Measurements from ENCODE around the gene TOX4. TPM values are rescaled to one million over a fixed set of nuclear protein-coding genes. Genes with fewer than 3 reads are reported as not detected.

Gene TOX4
- total and polyA plus RNA-seq, 2 of the 4 experiments (the other 2 are of a cell fraction), result 26.7 to 56.6 TPM

DNA sequence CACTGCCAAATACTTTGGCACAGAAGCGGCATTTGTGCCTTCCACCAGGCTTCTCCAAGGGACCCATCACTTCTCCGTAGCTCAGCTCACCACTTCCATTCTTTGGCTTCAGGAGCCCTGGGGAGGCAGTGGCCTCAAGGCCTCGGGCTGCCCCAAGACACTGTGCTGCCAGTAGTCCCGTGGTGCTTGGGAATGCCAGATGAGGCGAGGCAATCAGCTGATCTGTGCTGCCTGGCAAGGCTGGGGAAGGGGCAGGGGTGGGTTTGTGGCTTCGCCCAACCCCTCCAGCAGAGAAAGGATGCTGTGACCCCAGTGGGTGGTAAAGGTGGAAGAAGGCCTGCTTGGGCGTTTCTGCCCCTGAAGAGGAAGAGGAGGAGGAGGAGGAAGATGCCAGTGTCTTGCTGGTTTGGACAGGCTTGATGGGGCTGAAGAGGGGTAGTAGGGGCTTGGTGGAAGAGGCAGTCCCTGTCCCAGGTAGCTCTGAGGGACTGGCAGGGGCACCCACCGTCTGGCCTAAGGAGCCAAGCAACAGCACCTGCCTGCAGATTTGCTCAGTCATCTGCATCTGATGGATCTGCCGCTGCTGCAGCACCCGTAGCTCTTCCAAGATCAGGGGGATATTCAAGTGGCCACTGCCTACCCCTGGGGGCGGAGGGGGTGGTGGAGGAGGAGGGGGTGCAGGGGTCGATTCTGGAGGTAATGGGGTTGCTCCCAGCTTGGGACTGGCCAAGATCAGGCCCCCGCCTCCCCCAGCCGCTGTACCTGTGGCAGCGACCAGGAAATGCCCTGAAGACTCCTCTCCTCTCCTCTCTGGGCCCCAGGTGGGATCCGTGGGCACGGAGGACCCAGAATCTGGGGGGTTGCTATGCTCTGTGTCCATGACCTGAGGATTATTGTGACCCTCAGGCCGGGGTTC, 47.8 kb downstream of the TOX4 start:
- Histone ChIP-seq H3K4me2 (ENCODE audit: low read depth, low read length) (peak overlapping the region; percentile 95), H3K4ac (ENCODE audit: low read depth, low read length) (peak overlapping the region; percentile 72; the same call in 1 of the 2 replicates), H3K79me1 (ENCODE audit: low read depth in 1 of 2, low read length in 2 of 2) (peaks cover 0 to 19% of the 10 kb centered on the region in 2 experiments; a peak in 2 of 4 replicates), H3K56ac (ENCODE audit: extremely low read depth, insufficient read depth, low read length) (no peak overlapping the region), H3K27me3 (ENCODE audit: control insufficient read depth, insufficient read depth, low read length) (peaks cover 3% of the 10 kb centered on the region), H3K9me1 (ENCODE audit: insufficient read depth, low read length) (peaks cover 4% of the 10 kb centered on the region), H4K91ac (ENCODE audit: insufficient read depth, low read depth, low read length) (no peak overlapping the region; the same call in 1 of the 2 replicates), H3K4me1 (ENCODE audit: control insufficient read depth, insufficient read depth, low read length) (peaks cover 4% of the 10 kb centered on the region), H3K4me3 (ENCODE audit: insufficient read depth, low read depth, low read length) (peak overlapping the region; percentile 100), H3K14ac (replicated peaks; ENCODE audit: low read depth, low read length) (peak overlapping the region; percentile 76), H4K20me1 (ENCODE audit: insufficient read depth, low read length) (no peaks in the 10 kb centered on the region; the same call in 1 of the 2 replicates), H3K9ac (ENCODE audit: low read depth, low read length) (peak overlapping the region; percentile 90), H2BK15ac (ENCODE audit: low read depth, low read length) (no peak overlapping the region), H2BK120ac (ENCODE audit: low read depth, low read length) (no peak overlapping the region; the same call in 1 of the 2 replicates), H2AFZ (replicated peaks; ENCODE audit: low read length, poor library complexity) (peak overlapping the region; percentile 96), H2AK5ac (ENCODE audit: low read depth, low read length) (peak overlapping the region; percentile 43; the same call in 1 of the 2 replicates), H4K5ac (ENCODE audit: low read depth, low read length) (no peak overlapping the region; the same call in 1 of the 2 replicates), H2BK5ac (ENCODE audit: low read depth, low read length, poor library complexity, severe bottlenecking) (no peak overlapping the region), H2BK20ac (ENCODE audit: low read depth, low read length) (no peak overlapping the region), H3K9me3 (ENCODE audit: control insufficient read depth, insufficient read depth, low read length) (no peaks in the 10 kb centered on the region), H3K27ac (ENCODE audit: insufficient read depth, low read length) (peak overlapping the region; percentile 66; the same call in 1 of the 2 replicates), H4K8ac (ENCODE audit: low read depth in 2 of 2, low read length in 2 of 2) (peak overlapping the region in 1 of 2 experiments; percentile 70; a peak in 2 of 4 replicates), H3K36me3 (ENCODE audit: control insufficient read depth, insufficient read depth, low read length) (peaks cover 15% of the 10 kb centered on the region; the same call in 1 of the 2 replicates), H2AK9ac (replicated peaks; ENCODE audit: low read depth, low read length, poor library complexity) (peak overlapping the region; percentile 93), H3K18ac (ENCODE audit: low read depth, low read length) (no peak overlapping the region; the same call in 1 of the 2 replicates), H3K23ac (ENCODE audit: low read depth, low read length) (0 out of 2 replicates have a peak overlapping the region, but pooled peaks have one; percentile 85)
- in situ Hi-C loops (cut with MboI; ENCODE audit: low sequenced_read_pairs), result no loop called here
- POLR2A ChIA-PET (ENCODE audit: unreplicated experiment), result no interaction called here
- no peak for ATAC-seq (ENCODE audit: low read depth)
- intact Hi-C loops (cut with micrococcal nuclease), result no loop called here
- dilution Hi-C loops (cut with HindIII; ENCODE audit: low sequenced_read_pairs, unreplicated experiment), result no loop called here
- 93% methylated on average over 3 of the region's 18 CpGs; no CpG with 5 or more reads in 1 of the 2 experiments for WGBS, 2 experiments (ENCODE audit: extremely low coverage in 2 of 2, insufficient read length in 1 of 2)
- CTCF ChIA-PET, result interaction anchor here (1.4 kb wide), 1 partner anchor 32 kb away, joined by 4 read pairs; no protein-coding TSS in a partner anchor
- BruUV-seq (replicated peaks), result no TSS peak
- no peak for DNase-seq
- TF ChIP-seq MAFK (IDR thresholded peaks at IDR 0.05; ENCODE audit: low read depth, low read length) (no peak), ELK1 (IDR thresholded peaks at IDR 0.05; ENCODE audit: borderline replicate concordance, low read depth, low read length) (no peak), CEBPB (IDR thresholded peaks at IDR 0.05; ENCODE audit: low read depth, low read length) (no peak), FOS (IDR thresholded peaks at IDR 0.05; ENCODE audit: low read depth, low read length) (no peak), SMC3 (IDR thresholded peaks at IDR 0.05; ENCODE audit: low read depth, low read length) (no peak), RFX5 (IDR thresholded peaks at IDR 0.05; ENCODE audit: low read depth, low read length) (no peak), MAZ (IDR thresholded peaks at IDR 0.05; ENCODE audit: borderline replicate concordance, low read depth, low read length) (no peak), MXI1 (IDR thresholded peaks at IDR 0.05; ENCODE audit: borderline replicate concordance, low read depth, low read length) (no peak), BHLHE40 (IDR thresholded peaks at IDR 0.05; ENCODE audit: low read depth, low read length) (no peak), RCOR1 (IDR thresholded peaks at IDR 0.05; ENCODE audit: insufficient replicate concordance, low read length) (no peak)
- TF ChIP-seq, protein P1, sequence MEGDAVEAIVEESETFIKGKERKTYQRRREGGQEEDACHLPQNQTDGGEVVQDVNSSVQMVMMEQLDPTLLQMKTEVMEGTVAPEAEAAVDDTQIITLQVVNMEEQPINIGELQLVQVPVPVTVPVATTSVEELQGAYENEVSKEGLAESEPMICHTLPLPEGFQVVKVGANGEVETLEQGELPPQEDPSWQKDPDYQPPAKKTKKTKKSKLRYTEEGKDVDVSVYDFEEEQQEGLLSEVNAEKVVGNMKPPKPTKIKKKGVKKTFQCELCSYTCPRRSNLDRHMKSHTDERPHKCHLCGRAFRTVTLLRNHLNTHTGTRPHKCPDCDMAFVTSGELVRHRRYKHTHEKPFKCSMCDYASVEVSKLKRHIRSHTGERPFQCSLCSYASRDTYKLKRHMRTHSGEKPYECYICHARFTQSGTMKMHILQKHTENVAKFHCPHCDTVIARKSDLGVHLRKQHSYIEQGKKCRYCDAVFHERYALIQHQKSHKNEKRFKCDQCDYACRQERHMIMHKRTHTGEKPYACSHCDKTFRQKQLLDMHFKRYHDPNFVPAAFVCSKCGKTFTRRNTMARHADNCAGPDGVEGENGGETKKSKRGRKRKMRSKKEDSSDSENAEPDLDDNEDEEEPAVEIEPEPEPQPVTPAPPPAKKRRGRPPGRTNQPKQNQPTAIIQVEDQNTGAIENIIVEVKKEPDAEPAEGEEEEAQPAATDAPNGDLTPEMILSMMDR (conservative IDR thresholded peaks at IDR 0.05; ENCODE audit: low read depth, low read length), result no peak
- TF ChIP-seq, protein P2, sequence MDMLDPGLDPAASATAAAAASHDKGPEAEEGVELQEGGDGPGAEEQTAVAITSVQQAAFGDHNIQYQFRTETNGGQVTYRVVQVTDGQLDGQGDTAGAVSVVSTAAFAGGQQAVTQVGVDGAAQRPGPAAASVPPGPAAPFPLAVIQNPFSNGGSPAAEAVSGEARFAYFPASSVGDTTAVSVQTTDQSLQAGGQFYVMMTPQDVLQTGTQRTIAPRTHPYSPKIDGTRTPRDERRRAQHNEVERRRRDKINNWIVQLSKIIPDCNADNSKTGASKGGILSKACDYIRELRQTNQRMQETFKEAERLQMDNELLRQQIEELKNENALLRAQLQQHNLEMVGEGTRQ (IDR thresholded peaks at IDR 0.05; ENCODE audit: low read depth, low read length), result no peak

All from IMR-90 (cell line).